ENCODE data around the gene SEMA4G.

SEMA4G gene

DNA sequence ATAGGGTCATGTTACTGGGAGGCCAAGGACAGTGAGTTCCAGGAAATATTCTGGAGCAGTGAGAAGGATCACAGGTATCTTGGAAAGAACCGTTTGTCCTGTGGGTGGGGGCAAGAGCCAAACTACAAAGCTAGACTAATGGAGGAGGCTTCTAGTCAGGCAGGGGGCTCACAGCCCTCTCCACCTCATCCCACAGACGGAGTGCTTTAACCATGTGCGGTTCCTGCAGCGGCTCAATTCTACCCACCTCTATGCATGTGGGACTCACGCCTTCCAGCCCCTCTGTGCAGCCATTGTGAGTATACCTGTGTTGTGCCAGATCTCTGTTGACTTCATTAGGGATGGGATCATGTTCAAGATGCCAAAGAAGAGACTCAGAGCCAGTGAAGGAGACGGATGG, 8.1 kb downstream of the SEMA4G start:
- no peak overlapping the region for H3K4me3 ChIP-seq (ENCODE audit: low read depth, low read length)
- TF ChIP-seq, protein P1, sequence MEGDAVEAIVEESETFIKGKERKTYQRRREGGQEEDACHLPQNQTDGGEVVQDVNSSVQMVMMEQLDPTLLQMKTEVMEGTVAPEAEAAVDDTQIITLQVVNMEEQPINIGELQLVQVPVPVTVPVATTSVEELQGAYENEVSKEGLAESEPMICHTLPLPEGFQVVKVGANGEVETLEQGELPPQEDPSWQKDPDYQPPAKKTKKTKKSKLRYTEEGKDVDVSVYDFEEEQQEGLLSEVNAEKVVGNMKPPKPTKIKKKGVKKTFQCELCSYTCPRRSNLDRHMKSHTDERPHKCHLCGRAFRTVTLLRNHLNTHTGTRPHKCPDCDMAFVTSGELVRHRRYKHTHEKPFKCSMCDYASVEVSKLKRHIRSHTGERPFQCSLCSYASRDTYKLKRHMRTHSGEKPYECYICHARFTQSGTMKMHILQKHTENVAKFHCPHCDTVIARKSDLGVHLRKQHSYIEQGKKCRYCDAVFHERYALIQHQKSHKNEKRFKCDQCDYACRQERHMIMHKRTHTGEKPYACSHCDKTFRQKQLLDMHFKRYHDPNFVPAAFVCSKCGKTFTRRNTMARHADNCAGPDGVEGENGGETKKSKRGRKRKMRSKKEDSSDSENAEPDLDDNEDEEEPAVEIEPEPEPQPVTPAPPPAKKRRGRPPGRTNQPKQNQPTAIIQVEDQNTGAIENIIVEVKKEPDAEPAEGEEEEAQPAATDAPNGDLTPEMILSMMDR (IDR thresholded peaks at IDR 0.05; ENCODE audit: low read depth, low read length, missing control alignments) = no peak
- no peak for DNase-seq (ENCODE audit: low read depth)

- TF ChIP-seq, protein P1 (IDR thresholded peaks at IDR 0.05; ENCODE audit: low read depth, low read length, missing control alignments) = no peak
- DNase-seq (ENCODE audit: low read depth) = no peak
- no peak overlapping the region for H3K4me3 ChIP-seq (ENCODE audit: low read depth, low read length)
Observed at GRCh38 chr10:100978121-100978900, 9.0 kb downstream of the SEMA4G start.

GRCh38 chr10:100978901-100979195, 9.5 kb downstream of the SEMA4G start:
- TF ChIP-seq, protein P1 (IDR thresholded peaks at IDR 0.05; ENCODE audit: low read depth, low read length, missing control alignments) = no peak
- DNase-seq (ENCODE audit: low read depth) = no peak
- H3K4me3 ChIP-seq (ENCODE audit: low read depth, low read length) = no peak overlapping the region

GRCh38 chr10:100979791-100980272, 10.5 kb downstream of the SEMA4G start:
- TF ChIP-seq, protein P1 (IDR thresholded peaks at IDR 0.05; ENCODE audit: low read depth, low read length, missing control alignments) = no peak
- no peak overlapping the region for H3K4me3 ChIP-seq (ENCODE audit: low read depth, low read length)

DNA sequence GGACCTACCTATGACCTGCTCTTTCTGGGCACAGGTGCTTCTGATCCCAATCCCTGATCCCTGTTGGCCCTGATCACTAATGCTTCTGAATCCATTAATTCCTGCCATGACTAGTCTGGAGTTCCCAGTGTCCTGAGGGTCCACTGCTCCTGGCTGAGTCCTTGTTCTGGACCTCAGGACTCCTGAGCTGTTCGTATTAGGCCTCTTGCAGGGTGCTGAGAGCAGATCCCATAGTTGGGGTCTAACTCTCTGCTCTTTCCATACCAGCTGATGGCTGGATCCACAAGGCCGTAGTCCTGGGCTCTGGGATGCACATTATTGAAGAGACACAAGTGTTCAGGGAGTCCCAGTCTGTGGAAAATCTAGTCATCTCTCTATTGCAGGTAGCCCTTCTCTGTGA, 11.0 kb downstream of the SEMA4G start:
- TF ChIP-seq, protein P1 (IDR thresholded peaks at IDR 0.05; ENCODE audit: low read depth, low read length, missing control alignments) = no peak
- DNase-seq (ENCODE audit: low read depth) = no peak
- no peak overlapping the region for H3K4me3 ChIP-seq (ENCODE audit: low read depth, low read length)

More at GRCh38 chr10:100979791-100980272, 10.5 kb downstream of the SEMA4G start:
- DNase-seq (ENCODE audit: low read depth) = no peak

- H3K4me3 ChIP-seq (ENCODE audit: low read depth, low read length) = no peak overlapping the region
- TF ChIP-seq, protein P1 (IDR thresholded peaks at IDR 0.05; ENCODE audit: low read depth, low read length, missing control alignments) = no peak
- DNase-seq (ENCODE audit: low read depth) = no peak
Observed at GRCh38 chr10:100980711-100981110, 11.4 kb downstream of the SEMA4G start.

All from GM12864 (cell line).